ENCODE measurements around the gene GAD1. TPM values are rescaled to one million over a fixed set of nuclear protein-coding genes. Genes with fewer than 3 reads are reported as not detected.
A peak's percentile ranks its signal among the peaks of the same experiment; 100 is the strongest.

The GAD1 gene
- total and polyA plus RNA-seq, 2 of the 4 experiments (the other 2 are of a cell fraction) = not detected

DNA sequence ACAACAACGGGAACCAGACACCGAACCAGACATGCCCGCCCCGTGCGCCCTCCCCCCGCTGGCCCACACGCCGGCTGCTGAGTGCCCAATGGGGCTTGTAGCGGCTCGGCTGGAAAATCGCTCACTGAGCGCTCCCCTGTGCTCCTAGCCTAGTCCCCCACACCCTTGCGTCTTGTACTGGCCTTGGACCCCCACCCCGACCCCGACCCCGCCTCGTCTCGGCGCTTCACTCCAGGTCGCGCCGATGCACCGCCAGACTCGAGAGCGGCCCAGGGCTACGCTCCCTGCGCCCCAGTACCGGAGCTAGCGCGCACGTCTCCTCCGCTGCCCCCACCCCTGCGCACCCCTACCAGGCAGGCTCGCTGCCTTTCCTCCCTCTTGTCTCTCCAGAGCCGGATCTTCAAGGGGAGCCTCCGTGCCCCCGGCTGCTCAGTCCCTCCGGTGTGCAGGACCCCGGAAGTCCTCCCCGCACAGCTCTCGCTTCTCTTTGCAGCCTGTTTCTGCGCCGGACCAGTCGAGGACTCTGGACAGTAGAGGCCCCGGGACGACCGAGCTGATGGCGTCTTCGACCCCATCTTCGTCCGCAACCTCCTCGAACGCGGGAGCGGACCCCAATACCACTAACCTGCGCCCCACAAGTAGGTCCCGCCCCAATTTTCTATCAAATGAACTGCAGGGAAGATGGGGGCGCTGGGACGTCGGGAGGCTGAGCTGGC is 1.5 kb downstream of the GAD1 start:
- Histone ChIP-seq H3K9me1 (ENCODE audit: insufficient read depth, low read length) (no peaks in the 10 kb centered on the region), H2BK15ac (ENCODE audit: low read depth, low read length) (no peak overlapping the region), H3K4me1 (ENCODE audit: control insufficient read depth, insufficient read depth, low read length) (peaks cover 1% of the 10 kb centered on the region; the same call in 1 of the 2 replicates), H2BK5ac (ENCODE audit: low read depth, low read length, poor library complexity, severe bottlenecking) (no peak overlapping the region), H2BK20ac (ENCODE audit: low read depth, low read length) (no peak overlapping the region), H4K5ac (ENCODE audit: low read depth, low read length) (no peak overlapping the region), H3K27me3 (ENCODE audit: control insufficient read depth, insufficient read depth, low read length) (peaks cover 95% of the 10 kb centered on the region), H4K91ac (ENCODE audit: insufficient read depth, low read depth, low read length) (no peak overlapping the region), H4K8ac (ENCODE audit: low read depth in 2 of 2, low read length in 2 of 2) (no peak overlapping the region), H3K56ac (ENCODE audit: extremely low read depth, insufficient read depth, low read length) (no peak overlapping the region), H3K23ac (ENCODE audit: low read depth, low read length) (no peak overlapping the region), H3K18ac (ENCODE audit: low read depth, low read length) (no peak overlapping the region), H4K20me1 (ENCODE audit: insufficient read depth, low read length) (no peaks in the 10 kb centered on the region), H3K14ac (replicated peaks; ENCODE audit: low read depth, low read length) (no peak overlapping the region), H2BK120ac (ENCODE audit: low read depth, low read length) (no peak overlapping the region), H3K4me2 (ENCODE audit: low read depth, low read length) (peak overlapping the region; percentile 43; the same call in 1 of the 2 replicates), H3K9me3 (ENCODE audit: control insufficient read depth, insufficient read depth, low read length) (no peaks in the 10 kb centered on the region; the same call in 1 of the 2 replicates), H3K79me1 (ENCODE audit: low read depth in 1 of 2, low read length in 2 of 2) (no peaks in the 10 kb centered on the region), H2AK5ac (ENCODE audit: low read depth, low read length) (no peak overlapping the region), H3K9ac (ENCODE audit: low read depth, low read length) (no peak overlapping the region), H3K36me3 (ENCODE audit: control insufficient read depth, insufficient read depth, low read length) (no peaks in the 10 kb centered on the region), H3K4ac (ENCODE audit: low read depth, low read length) (no peak overlapping the region), H2AK9ac (replicated peaks; ENCODE audit: low read depth, low read length, poor library complexity) (no peak overlapping the region), H2AFZ (replicated peaks; ENCODE audit: low read length, poor library complexity) (peak overlapping the region; percentile 13), H3K27ac (ENCODE audit: insufficient read depth, low read length) (no peak overlapping the region), H3K4me3 (ENCODE audit: insufficient read depth, low read depth, low read length) (no peak overlapping the region)
- no peak for DNase-seq
- ATAC-seq (ENCODE audit: low read depth) = no peak
- in situ Hi-C loops (cut with MboI; ENCODE audit: low sequenced_read_pairs) = loop anchor here (10.0 to 25.0 kb wide), 4 partner anchors 413 to 1381 kb away; no protein-coding TSS in a partner anchor
- WGBS, 2 experiments (ENCODE audit: extremely low coverage in 2 of 2, insufficient read length in 1 of 2) = 4% methylated on average over 10 of the region's 60 CpGs; no CpG with 5 or more reads in 1 of the 2 experiments
- dilution Hi-C loops (cut with HindIII; ENCODE audit: low sequenced_read_pairs, unreplicated experiment) = loop anchor here (25.0 kb wide), 1 partner anchor 406 kb away; no protein-coding TSS in a partner anchor
- intact Hi-C loops (cut with micrococcal nuclease) = loop anchor here (10.0 kb wide), 1 partner anchor 883 kb away; no protein-coding TSS in a partner anchor
- no TSS peak for BruUV-seq (replicated peaks)
- ChIA-PET CTCF (no interaction called here), POLR2A (ENCODE audit: unreplicated experiment) (no interaction called here)
- TF ChIP-seq NFE2L2 (IDR thresholded peaks at IDR 0.05; ENCODE audit: low read depth, low read length) (no peak), FOS (IDR thresholded peaks at IDR 0.05; ENCODE audit: low read depth, low read length) (no peak), MXI1 (IDR thresholded peaks at IDR 0.05; ENCODE audit: borderline replicate concordance, low read depth, low read length) (no peak), RCOR1 (IDR thresholded peaks at IDR 0.05; ENCODE audit: insufficient replicate concordance, low read length) (no peak), MAFK (IDR thresholded peaks at IDR 0.05; ENCODE audit: low read depth, low read length) (no peak), MAZ (IDR thresholded peaks at IDR 0.05; ENCODE audit: borderline replicate concordance, low read depth, low read length) (no peak), SMC3 (IDR thresholded peaks at IDR 0.05; ENCODE audit: low read depth, low read length) (no peak), CEBPB (IDR thresholded peaks at IDR 0.05; ENCODE audit: low read depth, low read length) (no peak), RFX5 (IDR thresholded peaks at IDR 0.05; ENCODE audit: low read depth, low read length) (no peak), BHLHE40 (IDR thresholded peaks at IDR 0.05; ENCODE audit: low read depth, low read length) (no peak), RAD21 (IDR thresholded peaks at IDR 0.05; ENCODE audit: low read length) (no peak), CHD1 (IDR thresholded peaks at IDR 0.05; ENCODE audit: low read depth, low read length) (no peak), POLR2A (IDR thresholded peaks at IDR 0.05; ENCODE audit: low read depth, low read length) (no peak)
- TF ChIP-seq, protein P1, sequence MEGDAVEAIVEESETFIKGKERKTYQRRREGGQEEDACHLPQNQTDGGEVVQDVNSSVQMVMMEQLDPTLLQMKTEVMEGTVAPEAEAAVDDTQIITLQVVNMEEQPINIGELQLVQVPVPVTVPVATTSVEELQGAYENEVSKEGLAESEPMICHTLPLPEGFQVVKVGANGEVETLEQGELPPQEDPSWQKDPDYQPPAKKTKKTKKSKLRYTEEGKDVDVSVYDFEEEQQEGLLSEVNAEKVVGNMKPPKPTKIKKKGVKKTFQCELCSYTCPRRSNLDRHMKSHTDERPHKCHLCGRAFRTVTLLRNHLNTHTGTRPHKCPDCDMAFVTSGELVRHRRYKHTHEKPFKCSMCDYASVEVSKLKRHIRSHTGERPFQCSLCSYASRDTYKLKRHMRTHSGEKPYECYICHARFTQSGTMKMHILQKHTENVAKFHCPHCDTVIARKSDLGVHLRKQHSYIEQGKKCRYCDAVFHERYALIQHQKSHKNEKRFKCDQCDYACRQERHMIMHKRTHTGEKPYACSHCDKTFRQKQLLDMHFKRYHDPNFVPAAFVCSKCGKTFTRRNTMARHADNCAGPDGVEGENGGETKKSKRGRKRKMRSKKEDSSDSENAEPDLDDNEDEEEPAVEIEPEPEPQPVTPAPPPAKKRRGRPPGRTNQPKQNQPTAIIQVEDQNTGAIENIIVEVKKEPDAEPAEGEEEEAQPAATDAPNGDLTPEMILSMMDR (conservative IDR thresholded peaks at IDR 0.05; ENCODE audit: low read depth, low read length) = no peak
- TF ChIP-seq, protein P2, sequence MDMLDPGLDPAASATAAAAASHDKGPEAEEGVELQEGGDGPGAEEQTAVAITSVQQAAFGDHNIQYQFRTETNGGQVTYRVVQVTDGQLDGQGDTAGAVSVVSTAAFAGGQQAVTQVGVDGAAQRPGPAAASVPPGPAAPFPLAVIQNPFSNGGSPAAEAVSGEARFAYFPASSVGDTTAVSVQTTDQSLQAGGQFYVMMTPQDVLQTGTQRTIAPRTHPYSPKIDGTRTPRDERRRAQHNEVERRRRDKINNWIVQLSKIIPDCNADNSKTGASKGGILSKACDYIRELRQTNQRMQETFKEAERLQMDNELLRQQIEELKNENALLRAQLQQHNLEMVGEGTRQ (IDR thresholded peaks at IDR 0.05; ENCODE audit: low read depth, low read length) = no peak

Measured in IMR-90 (cell line).